Neural cell (in vitro differentiated cells): ENCODE results near the gene MRTFA. TPM values are rescaled to one million over a fixed set of nuclear protein-coding genes. Genes with fewer than 3 reads are reported as not detected.

ENCODE experiments used
- H2AFZ ChIP-seq: fragments of 200-600, 300-800 bp; sonication (generic), shearing (Covaris generic); 2 replicates; pipeline ENCODE4 v1.6.0; 2014; ENCODE audit warnings: low read depth, mild to moderate bottlenecking, antibody characterized with exemption, low read length, moderate library complexity
- H3F3A ChIP-seq: fragments of 200-600 bp; shearing (Covaris generic); 2 replicates; pipeline ENCODE4 v1.6.1; 2016; ENCODE audit warnings: mild to moderate bottlenecking, moderate library complexity, mixed read lengths, antibody characterized with exemption, low read length; ENCODE audit not compliant: insufficient read depth, poor library complexity, severe bottlenecking
- H3K27ac ChIP-seq: fragments of 200-600, 300-800 bp; sonication (generic), shearing (Covaris generic); 2 replicates; pipeline ENCODE4 v1.5.1; 2014; ENCODE audit warnings: mild to moderate bottlenecking, low read length, moderate library complexity
- H3K27me3 ChIP-seq: fragments of 300-800, 200-600 bp; sonication (generic), shearing (Covaris generic); 2 replicates; pipeline ENCODE4 v1.6.0; 2014; ENCODE audit warnings: mild to moderate bottlenecking, low read depth, low read length, moderate library complexity; ENCODE audit not compliant: insufficient read depth
- H3K36me3 ChIP-seq: fragments of 300-800, 200-600 bp; sonication (generic), shearing (Covaris generic); 2 replicates; pipeline ENCODE4 v1.5.1; 2014; ENCODE audit warnings: mild to moderate bottlenecking, antibody characterized with exemption, low read length, moderate library complexity; ENCODE audit not compliant: insufficient read depth
- H3K4me2 ChIP-seq: fragments of 300-800, 200-600 bp; sonication (generic), shearing (Covaris generic); 2 replicates; pipeline ENCODE4 v1.6.0; 2014; ENCODE audit warnings: mild to moderate bottlenecking, low read length
- H3K4me3 ChIP-seq: fragments of 300-800, 200-600 bp; sonication (generic), shearing (Covaris generic); 2 replicates; pipeline ENCODE4 v1.5.1; 2014; ENCODE audit warnings: mild to moderate bottlenecking, low read length, moderate library complexity
- H3K79me2 ChIP-seq: fragments of 200-600 bp; shearing (Covaris generic); replicated peaks from 2 replicates; pipeline ENCODE4 v1.6.0; 2014; ENCODE audit warnings: mild to moderate bottlenecking, low read length, moderate library complexity; ENCODE audit not compliant: insufficient read depth
- H3K9ac ChIP-seq: fragments of 300-800, 200-600 bp; sonication (generic), shearing (Covaris generic); 2 replicates; pipeline ENCODE4 v1.6.1; 2016; ENCODE audit warnings: mild to moderate bottlenecking, low read length, mixed read lengths
- H3K9me2 ChIP-seq: fragments of 200-600 bp; shearing (Covaris generic); 2 replicates; pipeline ENCODE4 v1.6.1; 2016; ENCODE audit warnings: mild to moderate bottlenecking, low read length, mixed read lengths; ENCODE audit not compliant: insufficient read depth
- H3K9me3 ChIP-seq: fragments of 200-600, 300-800 bp; sonication (generic), shearing (Covaris generic); 2 replicates; pipeline ENCODE4 v1.6.1; 2016; ENCODE audit warnings: mild to moderate bottlenecking, mixed run types, low read length, moderate library complexity, mixed read lengths
- H4K20me1 ChIP-seq: fragments of 200-600 bp; shearing (Covaris generic); 2 replicates; pipeline ENCODE4 v1.6.1; 2016; ENCODE audit warnings: mild to moderate bottlenecking, mixed run types; ENCODE audit not compliant: insufficient read depth
- EP300 ChIP-seq: fragments of 450-650 bp; conservative IDR thresholded peaks from 2 replicates; pipeline ENCODE4 v1.6.1; 2014; ENCODE audit warnings: antibody characterized with exemption, mild to moderate bottlenecking, moderate library complexity; ENCODE audit not compliant: poor library complexity, severe bottlenecking
- EZH2 ChIP-seq: fragments of 200-600, 300-800 bp; shearing (Covaris generic), sonication (generic); IDR thresholded peaks from 2 replicates; pipeline ENCODE4 v1.6.1; 2014; ENCODE audit warnings: antibody characterized with exemption, low read length, borderline replicate concordance, mild to moderate bottlenecking; ENCODE audit not compliant: insufficient read depth, poor library complexity, severe bottlenecking
- MXI1 ChIP-seq: fragments of 450-650 bp; conservative IDR thresholded peaks from 2 replicates; pipeline ENCODE4 v1.6.1; 2014; ENCODE audit warnings: antibody characterized with exemption, mild to moderate bottlenecking; ENCODE audit not compliant: poor library complexity, severe bottlenecking
- POLR2AphosphoS5 ChIP-seq: IDR thresholded peaks from 2 replicates; pipeline ENCODE4 v1.6.1; 2012
- RAD21 ChIP-seq: fragments of 450-650 bp; conservative IDR thresholded peaks from 2 replicates; pipeline ENCODE4 v1.6.1; 2014; ENCODE audit warnings: antibody characterized with exemption, mild to moderate bottlenecking, moderate library complexity
- SMC3 ChIP-seq: fragments of 450-650 bp; conservative IDR thresholded peaks from 2 replicates; pipeline ENCODE4 v1.6.1; 2014; ENCODE audit warnings: antibody characterized with exemption, mild to moderate bottlenecking, moderate library complexity; ENCODE audit not compliant: poor library complexity
- TAF1 ChIP-seq: IDR thresholded peaks from 2 replicates; pipeline ENCODE4 v1.6.1; 2012; ENCODE audit warnings: low read depth
- polyA plus RNA-seq: library from polyadenylated mRNA; depleted of rRNA; stranded (reverse); fragments of >200 nt; gene quantifications from 2 replicates; pipeline ENCODE4 v1.2.3, GENCODE V29; 2014
- TF ChIP-seq, protein P1 (sequence below): IDR thresholded peaks from 2 replicates; pipeline ENCODE4 v1.6.1; 2012; ENCODE audit warnings: borderline replicate concordance
- TF ChIP-seq, protein P2 (sequence below): fragments of 450-650 bp; IDR thresholded peaks from 2 replicates; pipeline ENCODE4 v1.5.1; 2014; ENCODE audit warnings: antibody characterized with exemption, mild to moderate bottlenecking, moderate library complexity; ENCODE audit not compliant: poor library complexity, severe bottlenecking

The MRTFA gene
- polyA plus RNA-seq, 1 donor from 2014 or later: 19.3 TPM

GRCh38 chr22:40648386-40648785 lies 11.9 kb upstream of the MRTFA start:
- Histone ChIP-seq H3K4me2 (no peak overlapping the region), H3K27me3 (no peaks in the 10 kb centered on the region), H2AFZ (no peak overlapping the region), H3K9me2 (no peaks in the 10 kb centered on the region), H3K36me3 (no peaks in the 10 kb centered on the region), H3K4me3 (no peak overlapping the region), H3K27ac (no peak overlapping the region), H3K9ac (no peak overlapping the region), H3F3A (no peaks in the 10 kb centered on the region), H3K79me2 (no peaks in the 10 kb centered on the region), H3K9me3 (no peaks in the 10 kb centered on the region), H4K20me1 (no peaks in the 10 kb centered on the region)
- TF ChIP-seq, protein P1, sequence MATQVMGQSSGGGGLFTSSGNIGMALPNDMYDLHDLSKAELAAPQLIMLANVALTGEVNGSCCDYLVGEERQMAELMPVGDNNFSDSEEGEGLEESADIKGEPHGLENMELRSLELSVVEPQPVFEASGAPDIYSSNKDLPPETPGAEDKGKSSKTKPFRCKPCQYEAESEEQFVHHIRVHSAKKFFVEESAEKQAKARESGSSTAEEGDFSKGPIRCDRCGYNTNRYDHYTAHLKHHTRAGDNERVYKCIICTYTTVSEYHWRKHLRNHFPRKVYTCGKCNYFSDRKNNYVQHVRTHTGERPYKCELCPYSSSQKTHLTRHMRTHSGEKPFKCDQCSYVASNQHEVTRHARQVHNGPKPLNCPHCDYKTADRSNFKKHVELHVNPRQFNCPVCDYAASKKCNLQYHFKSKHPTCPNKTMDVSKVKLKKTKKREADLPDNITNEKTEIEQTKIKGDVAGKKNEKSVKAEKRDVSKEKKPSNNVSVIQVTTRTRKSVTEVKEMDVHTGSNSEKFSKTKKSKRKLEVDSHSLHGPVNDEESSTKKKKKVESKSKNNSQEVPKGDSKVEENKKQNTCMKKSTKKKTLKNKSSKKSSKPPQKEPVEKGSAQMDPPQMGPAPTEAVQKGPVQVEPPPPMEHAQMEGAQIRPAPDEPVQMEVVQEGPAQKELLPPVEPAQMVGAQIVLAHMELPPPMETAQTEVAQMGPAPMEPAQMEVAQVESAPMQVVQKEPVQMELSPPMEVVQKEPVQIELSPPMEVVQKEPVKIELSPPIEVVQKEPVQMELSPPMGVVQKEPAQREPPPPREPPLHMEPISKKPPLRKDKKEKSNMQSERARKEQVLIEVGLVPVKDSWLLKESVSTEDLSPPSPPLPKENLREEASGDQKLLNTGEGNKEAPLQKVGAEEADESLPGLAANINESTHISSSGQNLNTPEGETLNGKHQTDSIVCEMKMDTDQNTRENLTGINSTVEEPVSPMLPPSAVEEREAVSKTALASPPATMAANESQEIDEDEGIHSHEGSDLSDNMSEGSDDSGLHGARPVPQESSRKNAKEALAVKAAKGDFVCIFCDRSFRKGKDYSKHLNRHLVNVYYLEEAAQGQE: no peak
- TF ChIP-seq EZH2 (no peak), RAD21 (no peak), POLR2AphosphoS5 (no peak), TAF1 (no peak), EP300 (no peak), MXI1 (no peak), SMC3 (no peak)
- TF ChIP-seq, protein P2, sequence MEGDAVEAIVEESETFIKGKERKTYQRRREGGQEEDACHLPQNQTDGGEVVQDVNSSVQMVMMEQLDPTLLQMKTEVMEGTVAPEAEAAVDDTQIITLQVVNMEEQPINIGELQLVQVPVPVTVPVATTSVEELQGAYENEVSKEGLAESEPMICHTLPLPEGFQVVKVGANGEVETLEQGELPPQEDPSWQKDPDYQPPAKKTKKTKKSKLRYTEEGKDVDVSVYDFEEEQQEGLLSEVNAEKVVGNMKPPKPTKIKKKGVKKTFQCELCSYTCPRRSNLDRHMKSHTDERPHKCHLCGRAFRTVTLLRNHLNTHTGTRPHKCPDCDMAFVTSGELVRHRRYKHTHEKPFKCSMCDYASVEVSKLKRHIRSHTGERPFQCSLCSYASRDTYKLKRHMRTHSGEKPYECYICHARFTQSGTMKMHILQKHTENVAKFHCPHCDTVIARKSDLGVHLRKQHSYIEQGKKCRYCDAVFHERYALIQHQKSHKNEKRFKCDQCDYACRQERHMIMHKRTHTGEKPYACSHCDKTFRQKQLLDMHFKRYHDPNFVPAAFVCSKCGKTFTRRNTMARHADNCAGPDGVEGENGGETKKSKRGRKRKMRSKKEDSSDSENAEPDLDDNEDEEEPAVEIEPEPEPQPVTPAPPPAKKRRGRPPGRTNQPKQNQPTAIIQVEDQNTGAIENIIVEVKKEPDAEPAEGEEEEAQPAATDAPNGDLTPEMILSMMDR: no peak

- no peak overlapping the region for H3K27ac ChIP-seq
- H3K9ac ChIP-seq: no peak overlapping the region
- no peaks in the 10 kb centered on the region for H4K20me1 ChIP-seq
- H2AFZ ChIP-seq: no peak overlapping the region
- H3K9me2 ChIP-seq: no peaks in the 10 kb centered on the region
- TF ChIP-seq, protein P1: no peak
- no peak for TF ChIP-seq TAF1
- no peak for TF ChIP-seq RAD21
- TF ChIP-seq POLR2AphosphoS5: no peak
- TF ChIP-seq, protein P2: no peak
- no peak for TF ChIP-seq SMC3
- no peak for TF ChIP-seq EP300
- no peak for TF ChIP-seq MXI1
- no peak for TF ChIP-seq EZH2
- no peaks in the 10 kb centered on the region for H3K36me3 ChIP-seq
- H3K4me3 ChIP-seq: no peak overlapping the region
- H3K4me2 ChIP-seq: no peak overlapping the region
- H3K79me2 ChIP-seq: no peaks in the 10 kb centered on the region
- H3K27me3 ChIP-seq: no peaks in the 10 kb centered on the region
- H3F3A ChIP-seq: no peaks in the 10 kb centered on the region
- H3K9me3 ChIP-seq: no peaks in the 10 kb centered on the region
Observed at GRCh38 chr22:40645579-40646197, 9.2 kb upstream of the MRTFA start.
